Endodermal cell (in vitro differentiated cells): ENCODE data around the gene TDRD9. TPM values are rescaled to one million over a fixed set of nuclear protein-coding genes. Genes with fewer than 3 reads are reported as not detected.

Source experiments
- DNase-seq: peaks from one replicate; pipeline ENCODE4 v3.0.0-alpha.2; 2017
- H3K27ac ChIP-seq: 2 replicates; pipeline ENCODE4 v1.5.1; 2013; ENCODE audit warnings: mild to moderate bottlenecking, low read depth, low read length, moderate library complexity
- H3K27me3 ChIP-seq: 2 replicates; pipeline ENCODE4 v1.6.1; 2013; ENCODE audit warnings: mild to moderate bottlenecking, low read length, moderate library complexity; ENCODE audit not compliant: insufficient read depth, control insufficient read depth, poor library complexity, severe bottlenecking
- H3K36me3 ChIP-seq: 2 replicates; pipeline ENCODE4 v1.7.0; 2013; ENCODE audit warnings: mild to moderate bottlenecking, low read length, moderate library complexity; ENCODE audit not compliant: control insufficient read depth, insufficient read depth
- H3K4me1 ChIP-seq: one replicate; pipeline ENCODE4 v1.7.0; 2013; ENCODE audit warnings: low read length; ENCODE audit not compliant: control insufficient read depth, insufficient read depth
- H3K4me3 ChIP-seq: 2 replicates; pipeline ENCODE4 v1.5.1; 2013; ENCODE audit warnings: mild to moderate bottlenecking, low read length, moderate library complexity
- H3K9ac ChIP-seq: 2 replicates; pipeline ENCODE4 v1.6.1; 2013; ENCODE audit warnings: mild to moderate bottlenecking, low read length, moderate library complexity; ENCODE audit not compliant: poor library complexity, severe bottlenecking; ENCODE audit errors: extremely low read depth
- H3K9me3 ChIP-seq: 2 replicates; pipeline ENCODE4 v1.6.1; 2013; ENCODE audit warnings: mild to moderate bottlenecking, low read length, moderate library complexity; ENCODE audit not compliant: control insufficient read depth
- H3K27ac Mint-ChIP-seq: 2 replicates; pipeline ENCODE4 v1.8.0; 2020; ENCODE audit warnings: mixed read lengths
- H3K27me3 Mint-ChIP-seq: 2 replicates; pipeline ENCODE4 v1.8.0; 2021; ENCODE audit warnings: mild to moderate bottlenecking, mixed read lengths; ENCODE audit not compliant: insufficient read depth
- H3K36me3 Mint-ChIP-seq: 2 replicates; pipeline ENCODE4 v1.8.0; 2020; ENCODE audit warnings: low read depth, mixed read lengths
- H3K4me1 Mint-ChIP-seq: 2 replicates; pipeline ENCODE4 v1.8.0; 2020; ENCODE audit warnings: mixed read lengths
- H3K4me3 Mint-ChIP-seq: 2 replicates; pipeline ENCODE4 v1.8.0; 2020; ENCODE audit warnings: mild to moderate bottlenecking, moderate library complexity, mixed read lengths
- H3K9me3 Mint-ChIP-seq: 2 replicates; pipeline ENCODE4 v1.8.0; 2020; ENCODE audit warnings: mild to moderate bottlenecking, mixed read lengths
- CTCF ChIP-seq: fragments of 200-600 bp; sonication (generic); conservative IDR thresholded peaks from 2 replicates; pipeline ENCODE4 v1.5.0; 2021; ENCODE audit warnings: antibody characterized with exemption, mild to moderate bottlenecking
- WGBS, 2 experiments: methylation state at CpG; one replicate each; pipeline versions ENCODE4 v1.1.5 to v1.1.7; 2013; ENCODE audit warnings: missing lambda C conversion rate in 2 of 2, mixed read lengths in 1 of 2; ENCODE audit not compliant: insufficient coverage in 1 of 2, insufficient read length in 1 of 2; 5-methylcytosine and 5-hydroxymethylcytosine counted together
- total RNA-seq, 2 donors: library from RNA; stranded (reverse); fragmentation: NEBNext Ultra II Directional in 1 of 2; extraction: Animal tissue kit (Norgen Biotek cat#: 25700) in 1 of 2; gene quantifications; 2 replicates in 1 of 2; 3 replicates in 1 of 2; pipeline ENCODE4 v1.2.1, GENCODE V29; 2021

TDRD9 gene
- total RNA-seq, 2 donors from 2014 or later, result not detected

DNA sequence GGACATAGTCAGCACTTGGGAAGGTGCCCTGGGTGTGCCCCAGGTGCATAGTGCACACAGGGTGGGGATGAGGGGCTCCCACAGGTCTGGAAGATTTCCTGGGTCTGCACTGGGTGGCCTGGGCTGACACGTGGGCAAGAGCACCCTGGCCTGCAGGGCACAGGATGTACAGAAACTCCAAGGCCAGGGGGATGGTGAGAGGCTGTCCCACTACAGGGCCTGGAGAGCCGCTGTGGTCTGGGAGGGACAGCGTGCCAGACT lies 45.1 kb upstream of the TDRD9 start:
- no peak overlapping the region for H3K4me3 ChIP-seq
- no peaks in the 10 kb centered on the region for H3K36me3 ChIP-seq
- no peak for TF ChIP-seq CTCF
- H3K4me1 Mint-ChIP-seq, result peaks cover 20% of the 10 kb centered on the region
- DNase-seq, result no peak
- H3K4me3 Mint-ChIP-seq, result no peak overlapping the region
- 88 to 93% methylated on average over 1 to 3 of the region's 3 CpGs for WGBS, 2 experiments
- H3K9me3 Mint-ChIP-seq, result no peaks in the 10 kb centered on the region
- H3K27ac ChIP-seq, result no peak overlapping the region
- H3K4me1 ChIP-seq, result peaks cover 9% of the 10 kb centered on the region
- H3K9ac ChIP-seq, result no peak overlapping the region
- no peaks in the 10 kb centered on the region for H3K36me3 Mint-ChIP-seq
- H3K9me3 ChIP-seq, result no peaks in the 10 kb centered on the region
- no peaks in the 10 kb centered on the region for H3K27me3 Mint-ChIP-seq
- H3K27ac Mint-ChIP-seq, result no peak overlapping the region
- H3K27me3 ChIP-seq, result no peaks in the 10 kb centered on the region

DNA sequence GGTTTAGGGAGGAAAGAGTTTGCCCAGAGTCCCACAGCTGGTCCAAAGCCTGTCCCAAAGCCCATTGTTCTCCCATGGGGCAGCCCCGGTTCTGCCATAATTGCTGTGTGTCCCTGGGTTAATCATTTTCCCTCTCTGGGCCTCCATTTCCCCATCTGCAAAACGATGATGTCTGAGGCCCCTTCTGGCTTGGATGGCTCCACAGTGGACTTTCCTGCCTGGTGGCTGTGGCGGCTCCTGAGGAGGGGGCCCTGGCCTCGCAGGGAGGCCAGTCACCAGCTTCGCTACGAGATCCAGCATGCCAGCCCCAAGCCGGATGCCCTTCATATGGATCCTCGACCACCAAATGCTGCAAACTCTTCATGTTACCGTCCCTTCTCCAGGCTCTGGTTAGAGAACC lies 43.4 kb upstream of the TDRD9 start:
- no peaks in the 10 kb centered on the region for H3K9me3 Mint-ChIP-seq
- TF ChIP-seq CTCF, result no peak
- H3K36me3 ChIP-seq, result no peaks in the 10 kb centered on the region
- no peak overlapping the region for H3K4me3 Mint-ChIP-seq
- DNase-seq, result no peak
- H3K4me1 Mint-ChIP-seq, result peaks cover 18% of the 10 kb centered on the region
- H3K27me3 ChIP-seq, result no peaks in the 10 kb centered on the region
- peaks cover 6% of the 10 kb centered on the region for H3K4me1 ChIP-seq
- WGBS, 2 experiments, result 87 to 92% methylated on average over 8 to 9 of the region's 9 CpGs
- H3K27ac ChIP-seq, result no peak overlapping the region
- no peaks in the 10 kb centered on the region for H3K27me3 Mint-ChIP-seq
- no peak overlapping the region for H3K27ac Mint-ChIP-seq
- H3K36me3 Mint-ChIP-seq, result no peaks in the 10 kb centered on the region
- H3K9ac ChIP-seq, result no peak overlapping the region
- H3K9me3 ChIP-seq, result no peaks in the 10 kb centered on the region
- H3K4me3 ChIP-seq, result no peak overlapping the region

DNA sequence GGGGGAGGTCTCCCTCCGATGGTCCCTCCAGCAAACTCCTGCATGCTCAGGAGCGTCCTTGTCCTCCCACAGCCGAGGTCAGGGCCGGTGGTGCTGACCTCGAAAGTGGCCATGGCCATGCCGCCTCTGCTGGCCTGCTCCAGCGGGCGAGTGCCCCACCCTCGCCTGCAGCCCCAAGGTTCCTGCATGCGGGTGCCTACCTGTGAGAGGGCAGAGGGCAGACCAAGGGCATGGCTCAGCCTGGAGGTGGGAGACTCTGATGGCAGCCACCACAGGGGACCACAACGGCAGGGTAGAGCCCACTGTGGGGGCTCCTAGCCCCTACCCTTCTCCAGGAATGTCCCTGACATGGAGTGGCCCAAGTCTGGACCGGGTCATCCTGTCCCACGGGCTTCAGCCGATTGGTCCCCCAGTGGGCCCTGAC lies 42.7 kb upstream of the TDRD9 start:
- Mint-ChIP-seq H3K27ac (no peak overlapping the region), H3K27me3 (no peaks in the 10 kb centered on the region), H3K4me3 (no peak overlapping the region), H3K4me1 (peaks cover 13% of the 10 kb centered on the region), H3K9me3 (no peaks in the 10 kb centered on the region), H3K36me3 (no peaks in the 10 kb centered on the region)
- DNase-seq, result no peak
- TF ChIP-seq CTCF, result no peak
- H3K27ac ChIP-seq, result no peak overlapping the region
- no peak overlapping the region for H3K9ac ChIP-seq
- 84 to 94% methylated on average over 9 to 14 of the region's 14 CpGs for WGBS, 2 experiments
- H3K36me3 ChIP-seq, result no peaks in the 10 kb centered on the region
- no peaks in the 10 kb centered on the region for H3K27me3 ChIP-seq
- no peak overlapping the region for H3K4me3 ChIP-seq
- H3K9me3 ChIP-seq, result no peaks in the 10 kb centered on the region
- H3K4me1 ChIP-seq, result no peaks in the 10 kb centered on the region
